ENCODE data around the gene MTA1.

- TF ChIP-seq EZH2 (IDR thresholded peaks at IDR 0.05; ENCODE audit: borderline replicate concordance, low read length), result no peak
- no peak for TF ChIP-seq CTCF (conservative IDR thresholded peaks at IDR 0.05 in 1 of 2, IDR thresholded peaks at IDR 0.05 in 1 of 2; ENCODE audit: extremely low read depth in 1 of 2, insufficient read depth in 1 of 2, low read depth in 1 of 2, low read length in 2 of 2)
Observed at GRCh38 chr14:105482486-105483110, 63.0 kb downstream of the MTA1 start.
